ENCODE results near the gene SDCBP2. TPM values are rescaled to one million over a fixed set of nuclear protein-coding genes. Genes with fewer than 3 reads are reported as not detected.

The SDCBP2 gene
- total and polyA plus RNA-seq, 10 of the 15 experiments (the other 5 are each of a cell fraction or from before 2014, with no cell fraction given) = 0.16 to 2.4 (median 1.1) TPM; not detected in 1

GRCh38 chr20:1353956-1354355, 25.0 kb upstream of the SDCBP2 start (continued):
- no peak for TF ChIP-seq SMARCA5 (IDR thresholded peaks at IDR 0.05)

- no peak overlapping the region for H2AFZ ChIP-seq (ENCODE audit: control insufficient read depth, low read depth, low read length)
- H4K20me1 ChIP-seq (ENCODE audit: control insufficient read depth, insufficient read depth) = no peaks in the 10 kb centered on the region
- no peaks in the 10 kb centered on the region for H3K79me2 ChIP-seq (ENCODE audit: control insufficient read depth, insufficient read depth, low read length)
- BruUV-seq (replicated peaks) = no TSS peak
- no peak overlapping the region for H3K4me2 ChIP-seq (ENCODE audit: control insufficient read depth, insufficient read depth)
- intact Hi-C loops (cut with micrococcal nuclease; ENCODE audit: unreplicated experiment) (no loop called here), in situ Hi-C loops (cut with MboI) (no loop called here)
- WGBS (ENCODE audit: insufficient coverage, insufficient replicate concordance, low lambda C conversion rate, missing lambda C conversion rate) = 75% methylated on average over 2 of the region's 2 CpGs
- ATAC-seq = no peak
- ChIA-PET SMC1A (ENCODE audit: uncharacterized antibody, unreplicated experiment) (no interaction called here), CTCF (interaction anchor here (1.0 to 1.4 kb wide), 2 partner anchors 16 to 158 kb away, joined by 3 to 5 read pairs; no protein-coding TSS in a partner anchor), RAD21 (ENCODE audit: unreplicated experiment) (interaction anchor here (0.6 kb wide), 1 partner anchor 45 kb away, joined by 3 read pairs; no protein-coding TSS in a partner anchor), POLR2A (no interaction called here)
- H3K36me3 ChIP-seq (ENCODE audit: control insufficient read depth in 2 of 2, insufficient read depth in 2 of 2, low read length in 1 of 2) = no peaks in the 10 kb centered on the region; a peak in 1 of 4 replicates
- FAIRE-seq = no peak
- H3K9ac ChIP-seq (ENCODE audit: control insufficient read depth, insufficient read depth, low read length) = no peak overlapping the region
- H3K4me1 ChIP-seq (ENCODE audit: control insufficient read depth, insufficient read depth, low read length) = no peaks in the 10 kb centered on the region
- H3K27ac ChIP-seq (ENCODE audit: control insufficient read depth, insufficient read depth) = no peak overlapping the region
- no peaks in the 10 kb centered on the region for H3K27me3 ChIP-seq (replicated peaks in 1 of 2; ENCODE audit: control insufficient read depth in 2 of 2, insufficient read depth in 2 of 2, low read length in 1 of 2)
- no peaks in the 10 kb centered on the region; the same call in 2 of the 3 replicates for H3K9me3 ChIP-seq (replicated peaks; ENCODE audit: control insufficient read depth, insufficient read depth, low read length)
- TF ChIP-seq SIX5 (IDR thresholded peaks at IDR 0.05; ENCODE audit: low read depth, low read length, severe bottlenecking) (no peak), HDAC6 (IDR thresholded peaks at IDR 0.05; ENCODE audit: unreplicated experiment) (no peak), RELB (IDR thresholded peaks at IDR 0.05; ENCODE audit: low read depth) (no peak), PAX8 (IDR thresholded peaks at IDR 0.05) (no peak), CTCF (IDR thresholded peaks at IDR 0.05 in 2 of 3, conservative IDR thresholded peaks at IDR 0.05 in 1 of 3; ENCODE audit: control insufficient read depth in 2 of 3, extremely low read depth in 1 of 3, insufficient read depth in 1 of 3, low read depth in 3 of 3, low read length in 3 of 3) (no peak), DPF2 (IDR thresholded peaks at IDR 0.05) (no peak), WRNIP1 (IDR thresholded peaks at IDR 0.05; ENCODE audit: borderline replicate concordance, low read depth, low read length) (no peak), ZBTB40 (IDR thresholded peaks at IDR 0.05; ENCODE audit: borderline replicate concordance) (peak; percentile 36; the same call in 1 of the 2 replicates), RUNX3 (IDR thresholded peaks at IDR 0.05; ENCODE audit: low read length) (peak; percentile 57)
- no peak for DNase-seq (ENCODE audit: low read depth, low spot score)
- H3K4me3 ChIP-seq = no peak overlapping the region
Measured at GRCh38 chr20:1346315-1346969, 17.5 kb upstream of the SDCBP2 start.

Measured in GM12878 (cell line).